Measurements from ENCODE around the gene MPND.

The MPND gene

DNA sequence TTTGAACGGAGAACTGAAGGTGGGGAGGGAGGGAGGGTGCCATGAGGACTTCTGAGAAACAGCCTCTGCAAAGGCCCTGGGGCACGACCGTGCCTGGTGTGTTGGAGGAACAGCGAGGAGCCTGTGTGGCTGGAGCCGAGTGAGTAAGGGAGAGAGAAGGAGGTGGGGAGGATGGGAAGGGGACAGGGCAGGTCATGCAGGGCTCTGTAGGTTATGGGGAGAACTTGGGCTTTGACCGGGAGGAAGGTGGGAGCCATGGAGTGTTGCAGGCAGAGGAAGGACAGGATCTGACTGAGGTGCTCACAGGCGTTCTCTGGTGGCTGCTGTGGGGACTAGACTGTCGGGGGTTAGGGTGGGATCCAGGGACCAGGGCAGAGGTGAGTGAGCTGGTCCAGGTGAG lies 6.7 kb downstream of the MPND start:
- no peak for TF ChIP-seq POLR2A (IDR thresholded peaks at IDR 0.05; ENCODE audit: low read length)
- no peak for TF ChIP-seq GATA1 (IDR thresholded peaks at IDR 0.05; ENCODE audit: low read depth, low read length)
- no peak for DNase-seq

DNA sequence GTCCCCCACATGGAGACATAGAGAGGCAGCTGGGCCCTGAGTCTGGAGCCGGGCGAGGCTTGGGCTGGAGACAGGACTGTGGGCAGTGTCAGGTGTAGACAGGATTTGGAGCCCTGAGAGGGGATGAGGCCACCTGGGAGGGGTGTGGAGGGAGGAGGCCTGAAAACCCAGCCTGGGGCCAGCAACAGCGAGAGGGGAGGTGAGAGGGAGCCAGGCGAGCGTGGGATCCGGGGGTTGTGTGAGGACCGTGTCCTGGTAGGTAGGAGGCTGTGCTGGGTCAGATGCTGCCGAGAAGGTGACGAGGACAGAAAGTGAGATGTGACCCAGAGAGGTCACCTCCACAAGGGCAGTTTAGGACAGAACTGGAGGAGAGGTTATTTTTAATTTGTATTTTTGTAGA lies 7.4 kb downstream of the MPND start:
- DNase-seq = no peak
- no peak for TF ChIP-seq GATA1 (IDR thresholded peaks at IDR 0.05; ENCODE audit: low read depth, low read length)
- no peak for TF ChIP-seq POLR2A (IDR thresholded peaks at IDR 0.05; ENCODE audit: low read length)

DNA sequence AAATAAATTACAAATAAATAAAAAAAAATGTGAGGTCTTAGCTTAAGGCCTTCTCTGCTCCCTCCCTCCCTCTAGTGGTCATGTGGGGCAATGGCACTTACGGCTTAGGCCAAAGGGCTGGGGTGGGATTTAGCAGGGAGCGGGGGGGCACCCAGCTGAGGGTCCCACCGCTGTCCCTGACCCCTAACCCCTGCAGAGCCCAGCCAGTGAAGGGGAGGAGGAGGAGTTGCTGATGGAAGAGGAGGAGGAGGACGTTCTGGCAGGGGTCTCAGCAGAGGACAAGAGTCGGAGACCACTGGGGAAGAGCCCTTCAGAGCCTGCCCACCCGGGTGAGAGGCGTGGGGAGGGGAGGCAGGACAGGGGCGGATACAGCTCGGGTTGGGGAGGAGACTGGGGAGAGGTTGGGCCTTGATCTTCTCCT lies 9.3 kb downstream of the MPND start:
- TF ChIP-seq POLR2A (IDR thresholded peaks at IDR 0.05; ENCODE audit: low read length) (no peak), GATA1 (IDR thresholded peaks at IDR 0.05; ENCODE audit: low read depth, low read length) (no peak)
- DNase-seq = peak; percentile 72 to 85

DNA sequence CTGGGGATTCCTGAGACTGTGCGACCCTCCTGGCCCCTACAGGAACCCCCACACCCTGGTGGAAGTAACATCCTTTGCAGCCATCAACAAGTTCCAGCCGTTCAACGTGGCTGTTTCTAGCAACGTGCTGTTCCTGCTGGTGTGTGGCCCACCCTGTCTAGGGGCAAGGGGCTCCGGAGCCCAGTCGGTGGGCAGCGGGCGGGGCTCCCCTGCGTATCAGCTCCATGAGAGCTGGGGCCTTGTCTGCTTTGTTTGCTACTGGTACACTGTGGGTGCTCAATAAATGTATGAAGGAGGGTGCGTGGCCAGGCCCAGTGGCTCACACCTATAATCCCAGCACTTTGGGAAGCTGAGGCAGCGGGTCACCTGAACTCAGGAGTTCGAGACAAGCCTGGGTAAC lies 10.9 kb downstream of the MPND start:
- no peak for DNase-seq
- TF ChIP-seq GATA1 (IDR thresholded peaks at IDR 0.05; ENCODE audit: low read depth, low read length) (no peak), POLR2A (IDR thresholded peaks at IDR 0.05; ENCODE audit: low read length) (no peak)

DNA sequence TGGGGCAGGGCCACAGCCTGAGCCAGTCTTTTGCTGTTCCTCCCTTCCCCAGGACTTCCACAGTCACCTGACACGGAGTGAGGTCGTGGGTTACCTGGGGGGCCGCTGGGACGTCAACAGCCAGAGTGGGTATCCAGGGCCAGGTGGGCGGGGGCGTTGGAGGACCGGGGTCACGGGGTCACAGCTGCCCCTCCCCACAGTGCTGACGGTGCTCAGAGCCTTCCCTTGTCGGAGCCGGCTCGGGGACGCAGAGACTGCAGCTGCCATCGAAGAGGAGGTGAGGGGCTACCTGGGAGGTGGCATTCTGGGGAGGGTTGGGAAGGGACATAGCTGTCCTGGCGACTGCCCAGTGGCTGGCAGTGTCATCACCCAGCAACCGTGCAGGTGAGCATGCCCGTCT lies 11.5 kb downstream of the MPND start:
- TF ChIP-seq POLR2A (IDR thresholded peaks at IDR 0.05; ENCODE audit: low read length) = no peak
- TF ChIP-seq GATA1 (IDR thresholded peaks at IDR 0.05; ENCODE audit: low read depth, low read length) = no peak
- DNase-seq = no peak

DNA sequence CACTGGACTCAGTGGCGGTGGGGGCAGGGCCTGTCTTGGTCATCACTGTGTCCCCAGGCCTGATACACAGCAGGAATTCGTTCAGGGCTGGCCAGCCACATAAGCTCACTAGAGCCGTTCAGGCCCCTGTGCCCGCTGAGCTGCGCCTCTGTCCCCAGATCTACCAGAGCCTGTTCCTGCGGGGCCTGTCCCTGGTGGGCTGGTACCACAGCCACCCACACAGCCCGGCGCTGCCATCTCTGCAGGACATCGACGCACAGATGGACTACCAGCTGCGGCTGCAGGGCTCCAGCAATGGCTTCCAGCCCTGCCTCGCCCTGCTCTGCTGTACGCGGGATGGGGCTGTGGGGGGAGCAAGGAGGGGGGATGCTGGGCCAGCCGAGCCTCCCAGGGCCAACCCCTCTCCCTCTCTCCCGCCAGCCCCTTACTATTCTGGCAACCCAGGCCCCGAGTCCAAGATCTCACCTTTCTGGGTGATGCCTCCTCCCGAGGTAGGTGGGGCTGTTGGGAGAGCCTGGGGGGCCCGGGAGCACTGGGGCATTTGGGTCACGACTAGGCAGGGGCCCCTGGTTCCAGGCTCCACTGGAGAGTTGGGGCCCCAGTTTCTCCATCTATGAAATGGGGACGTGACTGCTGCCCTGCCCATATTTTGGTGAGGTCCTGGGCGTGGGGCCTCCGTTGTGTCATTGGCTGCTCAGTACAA lies 13.9 kb downstream of the MPND start:
- no peak for DNase-seq
- TF ChIP-seq GATA1 (IDR thresholded peaks at IDR 0.05; ENCODE audit: low read depth, low read length) (no peak), POLR2A (IDR thresholded peaks at IDR 0.05; ENCODE audit: low read length) (no peak)

DNA sequence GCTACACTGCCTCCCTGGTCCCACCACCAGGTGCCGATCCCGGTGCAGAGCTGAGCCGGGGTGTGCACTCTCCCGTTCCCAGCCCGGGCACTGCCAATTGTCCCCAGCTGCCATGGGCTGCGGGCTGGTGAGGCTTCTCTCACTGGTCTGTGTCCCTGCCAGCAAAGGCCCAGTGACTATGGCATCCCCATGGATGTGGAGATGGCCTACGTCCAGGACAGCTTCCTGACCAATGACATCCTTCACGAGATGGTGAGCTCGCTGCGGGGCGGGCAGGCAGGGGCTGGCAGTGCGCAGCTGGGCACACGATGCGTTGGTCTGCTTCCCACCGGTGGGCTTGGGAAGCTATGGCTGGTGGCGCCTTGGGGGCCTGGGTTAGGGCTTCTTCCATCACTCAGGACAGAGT lies 14.6 kb downstream of the MPND start:
- TF ChIP-seq GATA1 (IDR thresholded peaks at IDR 0.05; ENCODE audit: low read depth, low read length) = no peak
- TF ChIP-seq POLR2A (IDR thresholded peaks at IDR 0.05; ENCODE audit: low read length) = no peak
- no peak for DNase-seq

DNA sequence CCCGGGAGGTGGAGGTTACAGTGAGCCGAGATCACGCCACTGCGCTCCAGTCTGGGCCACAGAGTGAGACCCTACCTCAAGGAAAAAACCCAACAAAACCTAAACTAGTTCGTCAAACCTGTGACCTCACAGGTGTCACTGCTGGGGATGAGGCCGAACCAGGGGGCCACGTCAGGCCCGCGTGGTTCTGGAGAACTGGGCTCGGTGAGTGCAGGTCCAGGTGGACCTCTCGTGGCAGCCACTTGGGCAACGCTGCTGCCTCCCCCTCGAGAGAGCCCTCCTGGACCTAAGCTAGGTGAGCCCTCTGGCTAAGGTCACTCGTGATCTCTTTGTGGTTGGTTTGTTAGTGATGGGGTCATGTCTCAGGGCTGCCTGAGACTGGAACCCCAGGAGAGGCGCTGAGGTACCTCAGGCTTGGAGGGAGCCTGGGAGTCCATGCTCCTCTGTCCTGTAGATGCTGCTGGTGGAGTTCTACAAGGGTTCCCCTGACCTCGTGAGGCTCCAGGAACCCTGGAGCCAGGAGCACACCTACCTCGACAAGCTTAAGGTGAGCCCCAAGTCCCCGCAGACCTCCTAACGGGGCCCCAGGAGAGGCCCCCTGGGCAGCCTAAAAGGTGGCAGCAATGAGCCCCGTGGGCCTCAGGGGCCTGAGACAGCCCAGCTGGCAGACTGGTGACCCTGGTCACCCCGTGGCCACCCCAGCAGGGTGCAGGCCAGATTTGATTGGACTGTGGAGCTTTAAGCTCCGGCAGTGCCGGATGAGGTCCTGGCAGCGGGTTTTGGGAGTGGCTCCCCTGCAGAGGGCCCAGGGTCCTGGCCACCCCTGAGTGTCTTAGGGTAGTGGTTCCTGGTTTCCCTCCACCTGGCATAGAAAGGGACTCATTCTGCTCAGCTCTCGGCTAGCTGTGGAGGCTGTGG lies 15.6 kb downstream of the MPND start:
- no peak for DNase-seq
- TF ChIP-seq POLR2A (IDR thresholded peaks at IDR 0.05; ENCODE audit: low read length) (no peak), GATA1 (IDR thresholded peaks at IDR 0.05; ENCODE audit: low read depth, low read length) (no peak)

DNA sequence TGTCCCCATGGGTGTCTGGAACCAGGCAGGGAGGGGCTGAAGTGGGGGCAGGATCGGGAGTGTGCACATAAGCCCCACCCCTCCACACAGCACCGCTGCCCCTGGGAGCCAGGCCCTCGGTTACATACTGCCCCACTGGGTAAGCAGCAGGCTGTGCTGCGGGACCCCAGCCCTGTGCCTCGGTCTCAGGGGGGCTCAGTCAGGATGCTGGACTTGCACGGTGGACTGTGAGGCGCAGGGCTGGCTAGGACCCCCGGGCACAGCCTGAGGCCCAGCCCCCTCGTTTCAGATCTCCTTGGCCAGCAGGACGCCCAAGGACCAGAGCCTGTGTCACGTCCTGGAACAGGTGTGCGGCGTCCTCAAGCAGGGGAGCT lies 16.3 kb downstream of the MPND start:
- no peak for DNase-seq
- TF ChIP-seq GATA1 (IDR thresholded peaks at IDR 0.05; ENCODE audit: low read depth, low read length) (no peak), POLR2A (IDR thresholded peaks at IDR 0.05; ENCODE audit: low read length) (no peak)

DNA sequence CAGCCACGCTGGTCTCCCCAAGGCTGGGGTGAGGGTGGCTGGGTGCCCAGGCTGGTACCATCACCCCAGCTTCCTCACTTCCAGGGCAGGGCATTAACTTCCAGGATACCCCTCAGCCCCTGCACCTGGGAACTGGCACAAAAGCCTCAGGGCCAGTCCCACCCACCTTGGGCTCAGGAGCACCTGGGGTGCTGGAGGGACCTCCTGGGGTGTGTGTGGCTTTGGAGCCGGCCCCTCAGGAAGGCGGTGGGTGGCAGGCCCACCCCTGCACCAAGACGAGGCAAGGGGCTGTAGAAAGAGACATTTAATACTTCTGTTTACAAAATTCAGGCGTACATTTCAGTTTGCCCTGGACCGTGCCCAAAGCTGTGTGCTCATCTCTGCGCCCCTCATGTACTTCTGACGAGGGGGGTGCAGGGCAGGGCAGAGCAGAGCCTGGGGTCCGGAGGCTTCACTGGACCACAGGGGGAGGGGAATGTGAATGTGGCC lies 16.8 kb downstream of the MPND start:
- TF ChIP-seq POLR2A (IDR thresholded peaks at IDR 0.05; ENCODE audit: low read length) (peak; percentile 34), GATA1 (IDR thresholded peaks at IDR 0.05; ENCODE audit: low read depth, low read length) (no peak)
- no peak for DNase-seq

DNA sequence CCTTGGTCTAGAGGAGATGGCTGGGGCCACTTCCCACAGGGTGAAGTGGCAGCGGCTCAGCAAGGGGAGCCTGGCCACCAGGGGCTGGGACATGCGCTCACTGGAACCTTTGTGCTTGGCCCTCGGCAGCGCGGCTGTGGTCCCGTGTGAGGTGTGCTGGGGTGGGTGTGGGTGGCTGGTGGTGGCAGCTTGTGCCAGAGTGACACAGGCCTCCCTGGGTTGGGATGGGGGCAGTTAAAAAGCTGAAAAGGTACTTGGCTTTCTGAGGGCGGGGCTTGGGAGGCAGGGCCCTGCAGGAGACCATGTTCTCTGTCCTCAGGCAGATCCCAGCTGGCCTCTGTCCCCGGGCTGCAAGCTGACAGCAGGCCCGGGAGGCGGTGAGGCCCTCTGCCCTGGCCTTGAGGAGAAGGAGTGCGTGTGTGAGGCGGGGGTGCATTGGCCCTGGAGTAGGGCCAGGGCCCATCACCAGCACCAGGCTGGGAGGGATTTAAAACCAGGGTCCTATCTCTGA lies 17.3 kb downstream of the MPND start:
- DNase-seq = no peak
- TF ChIP-seq GATA1 (IDR thresholded peaks at IDR 0.05; ENCODE audit: low read depth, low read length) = no peak

DNA sequence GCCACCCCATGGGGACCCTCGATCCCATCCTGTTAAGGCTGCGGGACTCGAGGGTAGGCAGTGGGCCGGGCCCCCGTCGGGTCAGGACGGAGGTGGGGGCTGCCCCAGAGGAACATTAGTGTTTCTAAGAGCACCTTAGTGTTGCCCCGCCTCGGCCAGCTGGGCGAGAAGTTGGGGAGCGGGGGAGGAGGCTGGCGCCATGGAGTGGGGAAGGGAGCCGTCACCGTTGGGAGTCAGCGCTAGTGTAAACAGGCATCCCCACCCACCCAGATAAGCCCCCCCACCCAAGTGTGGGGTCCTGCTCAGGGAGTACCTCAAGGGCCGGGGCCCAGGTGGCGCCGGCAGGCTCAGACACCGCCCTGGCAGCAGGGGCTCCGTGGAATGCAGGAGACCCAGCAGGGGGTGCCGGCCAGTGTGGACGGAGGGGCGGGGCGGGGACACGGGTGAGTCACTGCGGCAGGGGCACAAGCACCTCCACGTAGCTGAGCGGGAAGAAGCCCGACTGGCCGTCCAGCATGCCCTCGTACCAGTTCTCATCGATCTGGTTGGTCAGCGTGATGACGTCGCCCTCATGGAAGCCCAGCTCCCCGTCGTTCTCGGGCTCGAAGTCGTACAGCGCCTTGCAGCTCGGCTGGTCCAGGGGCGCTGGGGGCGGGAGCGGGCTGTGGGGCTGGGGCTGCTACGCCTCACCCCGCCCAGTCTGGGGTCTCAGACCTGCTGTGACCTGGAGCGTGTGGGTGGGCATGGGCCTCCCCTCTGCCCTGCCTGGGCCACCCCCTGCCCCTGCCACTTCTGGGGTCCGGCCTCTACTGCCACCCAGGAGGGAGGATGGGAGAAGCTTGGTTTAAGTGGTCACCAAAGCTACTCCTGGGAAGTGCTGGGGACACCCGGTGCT lies 18.0 kb downstream of the MPND start:
- DNase-seq = no peak

DNA sequence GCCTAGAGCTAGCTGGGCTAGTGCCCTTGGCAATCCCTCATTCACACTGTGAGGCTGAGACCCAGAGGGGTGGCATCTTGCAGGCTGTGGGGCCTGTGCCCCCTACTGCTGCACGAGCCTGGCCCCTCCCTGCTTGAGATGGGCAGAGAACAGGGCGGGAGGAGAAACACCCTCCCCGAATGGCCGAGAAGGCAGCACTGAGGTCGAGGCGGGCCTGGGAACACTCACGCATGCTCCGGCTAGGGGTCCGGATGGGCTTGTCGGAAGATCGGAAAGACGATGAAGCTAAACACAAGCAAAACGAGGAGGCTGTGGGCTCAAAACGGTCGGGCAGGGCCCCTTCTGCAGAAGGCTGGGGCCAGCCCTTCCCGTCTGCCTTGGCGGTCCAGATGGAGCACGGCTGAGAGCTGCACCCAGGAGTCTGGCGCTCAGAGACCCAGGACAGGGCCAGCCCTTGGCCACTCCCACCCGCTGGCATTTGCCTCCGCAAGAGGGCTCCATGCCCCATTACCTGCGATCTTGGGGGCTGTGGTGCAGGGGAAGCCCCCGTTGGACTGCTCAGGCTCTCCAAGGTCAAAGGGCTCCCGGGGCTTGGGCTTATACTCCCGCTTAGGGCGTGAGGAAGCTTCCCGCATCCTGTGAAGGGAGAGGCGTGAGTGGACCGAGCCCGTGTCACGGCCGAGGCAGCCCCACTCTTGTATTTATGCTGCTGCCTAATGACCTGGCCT lies 18.9 kb downstream of the MPND start:
- no peak for DNase-seq

More for the DNA sequence above, 18.0 kb downstream of the MPND start:
- TF ChIP-seq GATA1 (IDR thresholded peaks at IDR 0.05; ENCODE audit: low read depth, low read length) (no peak), POLR2A (IDR thresholded peaks at IDR 0.05; ENCODE audit: low read length) (no peak)

More for the DNA sequence above, 18.9 kb downstream of the MPND start:
- TF ChIP-seq POLR2A (IDR thresholded peaks at IDR 0.05; ENCODE audit: low read length) (no peak), GATA1 (IDR thresholded peaks at IDR 0.05; ENCODE audit: low read depth, low read length) (no peak)
